HL-60 (cell line): ENCODE measurements around the gene PIP5K1B.

Source experiments
- DNase-seq, 2 experiments: peaks; one replicate each; pipeline ENCODE4 v3.0.0-alpha.2; 2010 to 2020; ENCODE audit warnings: low read depth in 1 of 2, low spot score in 1 of 2
- H3K27ac ChIP-seq: fragments of 250-450 bp; sonication (Bioruptor Pico); replicated peaks from 2 replicates; pipeline ENCODE4 v1.5.1; 2020; ENCODE audit warnings: mild to moderate bottlenecking, moderate library complexity
- H3K27me3 ChIP-seq: fragments of 250-450 bp; sonication (Bioruptor Pico); 2 replicates; pipeline ENCODE4 v1.5.1; 2021; ENCODE audit warnings: mild to moderate bottlenecking, moderate library complexity; ENCODE audit not compliant: insufficient read depth, poor library complexity, severe bottlenecking
- H3K4me3 ChIP-seq: replicated peaks from 2 replicates; pipeline ENCODE4 v1.5.1; 2011; ENCODE audit warnings: mild to moderate bottlenecking, control low read depth, low read length; ENCODE audit not compliant: insufficient read depth
- GABPA ChIP-seq: IDR thresholded peaks from 2 replicates; pipeline ENCODE4 v1.6.1; 2012; ENCODE audit warnings: low read depth
- POLR2AphosphoS5 ChIP-seq: IDR thresholded peaks from 2 replicates; pipeline ENCODE4 v1.6.1; 2012; ENCODE audit warnings: low read depth
- SPI1 ChIP-seq: IDR thresholded peaks from 2 replicates; pipeline ENCODE4 v1.6.1; 2012; ENCODE audit warnings: low read depth, mild to moderate bottlenecking, borderline replicate concordance
- TF ChIP-seq, protein P1 (sequence below): IDR thresholded peaks from one replicate; pipeline ENCODE4 v1.5.1; 2011; ENCODE audit warnings: low read length, control low read depth, inconsistent platforms; ENCODE audit not compliant: insufficient read depth
- TF ChIP-seq, protein P2 (sequence below): IDR thresholded peaks from 2 replicates; pipeline ENCODE4 v1.6.1; 2012; ENCODE audit warnings: low read depth; ENCODE audit not compliant: insufficient replicate concordance

PIP5K1B gene

DNA sequence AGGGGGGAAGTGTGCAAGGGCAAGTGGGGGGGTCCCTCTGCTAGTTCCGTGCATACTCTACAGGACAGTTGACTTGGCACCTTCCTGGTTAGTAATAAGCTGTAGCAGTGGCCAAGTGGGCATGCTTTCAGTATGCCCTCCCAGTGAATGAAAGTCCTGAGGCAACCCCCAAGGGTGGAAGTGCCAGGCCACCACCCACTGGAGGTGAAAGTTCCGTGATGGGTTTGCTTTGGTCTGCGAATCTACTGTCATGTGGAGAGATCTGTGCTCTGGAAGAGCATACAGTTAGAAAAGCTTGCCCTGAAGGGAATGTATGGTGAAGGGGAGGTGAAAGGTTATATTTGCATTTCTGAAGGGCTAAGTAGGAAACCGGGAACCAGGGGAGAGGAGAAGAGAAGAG, 340.8 kb downstream of the PIP5K1B start:
- H3K27me3 ChIP-seq: no peaks in the 10 kb centered on the region
- TF ChIP-seq, protein P1, sequence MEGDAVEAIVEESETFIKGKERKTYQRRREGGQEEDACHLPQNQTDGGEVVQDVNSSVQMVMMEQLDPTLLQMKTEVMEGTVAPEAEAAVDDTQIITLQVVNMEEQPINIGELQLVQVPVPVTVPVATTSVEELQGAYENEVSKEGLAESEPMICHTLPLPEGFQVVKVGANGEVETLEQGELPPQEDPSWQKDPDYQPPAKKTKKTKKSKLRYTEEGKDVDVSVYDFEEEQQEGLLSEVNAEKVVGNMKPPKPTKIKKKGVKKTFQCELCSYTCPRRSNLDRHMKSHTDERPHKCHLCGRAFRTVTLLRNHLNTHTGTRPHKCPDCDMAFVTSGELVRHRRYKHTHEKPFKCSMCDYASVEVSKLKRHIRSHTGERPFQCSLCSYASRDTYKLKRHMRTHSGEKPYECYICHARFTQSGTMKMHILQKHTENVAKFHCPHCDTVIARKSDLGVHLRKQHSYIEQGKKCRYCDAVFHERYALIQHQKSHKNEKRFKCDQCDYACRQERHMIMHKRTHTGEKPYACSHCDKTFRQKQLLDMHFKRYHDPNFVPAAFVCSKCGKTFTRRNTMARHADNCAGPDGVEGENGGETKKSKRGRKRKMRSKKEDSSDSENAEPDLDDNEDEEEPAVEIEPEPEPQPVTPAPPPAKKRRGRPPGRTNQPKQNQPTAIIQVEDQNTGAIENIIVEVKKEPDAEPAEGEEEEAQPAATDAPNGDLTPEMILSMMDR: no peak
- TF ChIP-seq POLR2AphosphoS5 (no peak), GABPA (no peak), SPI1 (no peak)
- TF ChIP-seq, protein P2, sequence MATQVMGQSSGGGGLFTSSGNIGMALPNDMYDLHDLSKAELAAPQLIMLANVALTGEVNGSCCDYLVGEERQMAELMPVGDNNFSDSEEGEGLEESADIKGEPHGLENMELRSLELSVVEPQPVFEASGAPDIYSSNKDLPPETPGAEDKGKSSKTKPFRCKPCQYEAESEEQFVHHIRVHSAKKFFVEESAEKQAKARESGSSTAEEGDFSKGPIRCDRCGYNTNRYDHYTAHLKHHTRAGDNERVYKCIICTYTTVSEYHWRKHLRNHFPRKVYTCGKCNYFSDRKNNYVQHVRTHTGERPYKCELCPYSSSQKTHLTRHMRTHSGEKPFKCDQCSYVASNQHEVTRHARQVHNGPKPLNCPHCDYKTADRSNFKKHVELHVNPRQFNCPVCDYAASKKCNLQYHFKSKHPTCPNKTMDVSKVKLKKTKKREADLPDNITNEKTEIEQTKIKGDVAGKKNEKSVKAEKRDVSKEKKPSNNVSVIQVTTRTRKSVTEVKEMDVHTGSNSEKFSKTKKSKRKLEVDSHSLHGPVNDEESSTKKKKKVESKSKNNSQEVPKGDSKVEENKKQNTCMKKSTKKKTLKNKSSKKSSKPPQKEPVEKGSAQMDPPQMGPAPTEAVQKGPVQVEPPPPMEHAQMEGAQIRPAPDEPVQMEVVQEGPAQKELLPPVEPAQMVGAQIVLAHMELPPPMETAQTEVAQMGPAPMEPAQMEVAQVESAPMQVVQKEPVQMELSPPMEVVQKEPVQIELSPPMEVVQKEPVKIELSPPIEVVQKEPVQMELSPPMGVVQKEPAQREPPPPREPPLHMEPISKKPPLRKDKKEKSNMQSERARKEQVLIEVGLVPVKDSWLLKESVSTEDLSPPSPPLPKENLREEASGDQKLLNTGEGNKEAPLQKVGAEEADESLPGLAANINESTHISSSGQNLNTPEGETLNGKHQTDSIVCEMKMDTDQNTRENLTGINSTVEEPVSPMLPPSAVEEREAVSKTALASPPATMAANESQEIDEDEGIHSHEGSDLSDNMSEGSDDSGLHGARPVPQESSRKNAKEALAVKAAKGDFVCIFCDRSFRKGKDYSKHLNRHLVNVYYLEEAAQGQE: no peak
- H3K27ac ChIP-seq: no peak overlapping the region
- DNase-seq: no peak
- no peak overlapping the region for H3K4me3 ChIP-seq

DNA sequence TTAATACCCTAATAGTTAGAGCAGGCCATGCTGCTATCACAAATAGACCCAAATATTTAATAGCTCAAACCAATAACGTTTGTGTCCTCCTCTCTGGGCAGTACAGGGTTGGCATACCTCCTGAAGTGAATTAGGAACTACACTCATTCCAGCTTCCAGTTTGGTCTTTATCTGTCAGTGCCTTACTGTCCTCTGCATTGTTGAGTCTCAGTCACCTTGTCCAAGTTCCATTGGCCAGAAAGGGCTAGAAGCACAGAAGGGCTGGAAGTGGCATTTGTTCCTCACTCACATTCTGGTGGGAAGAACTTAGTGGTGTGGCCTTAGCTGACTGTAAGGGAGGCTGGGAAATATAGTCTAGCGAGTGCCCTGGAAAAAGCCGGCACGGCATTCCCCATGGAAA, 341.7 kb downstream of the PIP5K1B start:
- H3K4me3 ChIP-seq: no peak overlapping the region
- H3K27me3 ChIP-seq: no peaks in the 10 kb centered on the region
- no peak for DNase-seq
- no peak overlapping the region for H3K27ac ChIP-seq
- TF ChIP-seq GABPA (no peak), POLR2AphosphoS5 (no peak), SPI1 (no peak)
- TF ChIP-seq, protein P2: no peak
- TF ChIP-seq, protein P1: no peak

DNA sequence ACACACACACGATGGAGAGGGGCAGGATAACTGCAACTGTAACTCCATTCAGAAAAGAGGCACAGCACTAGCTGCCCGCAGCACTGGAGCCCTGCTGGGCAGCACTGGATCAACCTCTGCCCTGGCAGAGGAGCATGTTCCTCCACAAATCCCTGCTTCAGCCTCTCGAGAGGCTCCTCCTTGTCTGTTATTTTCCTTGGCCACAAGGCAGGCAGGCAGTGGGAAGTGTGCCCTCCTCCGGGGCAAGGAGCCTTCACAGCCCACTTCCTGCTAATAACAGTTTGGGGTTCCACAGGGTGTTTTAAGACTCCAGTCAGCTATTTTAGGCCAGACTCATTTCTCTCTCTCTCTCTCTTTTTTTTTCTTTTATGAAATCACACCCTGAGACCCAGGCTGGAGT, 342.3 kb downstream of the PIP5K1B start:
- no peak overlapping the region for H3K27ac ChIP-seq
- no peaks in the 10 kb centered on the region for H3K27me3 ChIP-seq
- no peak overlapping the region for H3K4me3 ChIP-seq
- TF ChIP-seq, protein P2: no peak
- TF ChIP-seq, protein P1: no peak
- TF ChIP-seq GABPA: no peak
- TF ChIP-seq SPI1: no peak
- TF ChIP-seq POLR2AphosphoS5: no peak
- DNase-seq: no peak
